ENCODE measurements around the gene CCDC171. TPM values are rescaled to one million over a fixed set of nuclear protein-coding genes. Genes with fewer than 3 reads are reported as not detected.

The CCDC171 gene
- total RNA-seq, 2 donors from 2014 or later, result 0.90 to 1.4 TPM

DNA sequence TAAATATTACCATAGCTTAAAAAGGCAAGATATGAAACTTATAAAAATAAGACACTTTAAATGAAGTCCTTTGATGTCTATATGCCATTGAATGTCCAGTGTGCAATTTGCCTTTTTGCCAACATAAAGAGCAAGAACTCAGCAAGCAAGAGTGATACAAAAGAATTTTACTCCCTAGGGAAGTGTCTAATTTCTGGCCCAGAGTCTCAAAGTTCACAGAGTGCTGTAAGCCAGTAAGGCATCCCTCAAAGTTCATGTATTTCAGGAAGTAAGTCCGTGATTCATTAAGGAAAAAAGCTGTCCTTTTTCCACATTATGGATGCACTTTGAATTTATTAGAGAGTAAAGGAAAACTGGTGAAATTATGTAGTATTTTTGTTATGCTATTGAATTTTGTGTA is 185.2 kb downstream of the CCDC171 start:
- no peaks in the 10 kb centered on the region for H3K27me3 ChIP-seq
- TF ChIP-seq, protein P1, sequence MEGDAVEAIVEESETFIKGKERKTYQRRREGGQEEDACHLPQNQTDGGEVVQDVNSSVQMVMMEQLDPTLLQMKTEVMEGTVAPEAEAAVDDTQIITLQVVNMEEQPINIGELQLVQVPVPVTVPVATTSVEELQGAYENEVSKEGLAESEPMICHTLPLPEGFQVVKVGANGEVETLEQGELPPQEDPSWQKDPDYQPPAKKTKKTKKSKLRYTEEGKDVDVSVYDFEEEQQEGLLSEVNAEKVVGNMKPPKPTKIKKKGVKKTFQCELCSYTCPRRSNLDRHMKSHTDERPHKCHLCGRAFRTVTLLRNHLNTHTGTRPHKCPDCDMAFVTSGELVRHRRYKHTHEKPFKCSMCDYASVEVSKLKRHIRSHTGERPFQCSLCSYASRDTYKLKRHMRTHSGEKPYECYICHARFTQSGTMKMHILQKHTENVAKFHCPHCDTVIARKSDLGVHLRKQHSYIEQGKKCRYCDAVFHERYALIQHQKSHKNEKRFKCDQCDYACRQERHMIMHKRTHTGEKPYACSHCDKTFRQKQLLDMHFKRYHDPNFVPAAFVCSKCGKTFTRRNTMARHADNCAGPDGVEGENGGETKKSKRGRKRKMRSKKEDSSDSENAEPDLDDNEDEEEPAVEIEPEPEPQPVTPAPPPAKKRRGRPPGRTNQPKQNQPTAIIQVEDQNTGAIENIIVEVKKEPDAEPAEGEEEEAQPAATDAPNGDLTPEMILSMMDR (IDR thresholded peaks at IDR 0.05), result no peak
- no peak overlapping the region for H3K27ac ChIP-seq
- H3K4me3 ChIP-seq, result no peak overlapping the region
- no peaks in the 10 kb centered on the region for H3K9me3 ChIP-seq
- no peaks in the 10 kb centered on the region for H3K4me1 ChIP-seq
- H3K36me3 ChIP-seq, result no peaks in the 10 kb centered on the region
- DNase-seq (ENCODE audit: low spot score), result no peak

DNA sequence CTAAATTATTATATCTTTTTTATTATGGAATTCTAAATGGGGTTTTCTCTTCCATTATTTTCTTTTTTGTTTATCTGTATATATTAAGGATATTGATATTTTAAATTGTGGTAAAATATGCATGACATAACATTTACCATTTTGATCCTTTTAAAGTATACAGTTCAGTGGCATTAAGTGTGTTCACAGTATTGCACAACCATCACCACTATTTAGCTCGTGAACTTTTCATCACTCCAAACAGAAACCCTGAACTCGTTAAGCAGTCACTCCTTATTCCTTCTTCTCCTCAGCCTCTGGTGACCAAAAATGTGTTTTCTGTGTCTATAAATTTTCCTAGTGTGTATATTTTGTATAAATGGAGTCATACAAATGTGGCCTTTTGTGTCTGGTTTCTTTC is 188.2 kb downstream of the CCDC171 start:
- H3K9me3 ChIP-seq, result no peaks in the 10 kb centered on the region
- H3K36me3 ChIP-seq, result no peaks in the 10 kb centered on the region
- no peak for DNase-seq (ENCODE audit: low spot score)
- no peak overlapping the region for H3K4me3 ChIP-seq
- TF ChIP-seq, protein P1 (IDR thresholded peaks at IDR 0.05), result no peak
- no peak overlapping the region for H3K27ac ChIP-seq
- H3K27me3 ChIP-seq, result no peaks in the 10 kb centered on the region
- H3K4me1 ChIP-seq, result no peaks in the 10 kb centered on the region

DNA sequence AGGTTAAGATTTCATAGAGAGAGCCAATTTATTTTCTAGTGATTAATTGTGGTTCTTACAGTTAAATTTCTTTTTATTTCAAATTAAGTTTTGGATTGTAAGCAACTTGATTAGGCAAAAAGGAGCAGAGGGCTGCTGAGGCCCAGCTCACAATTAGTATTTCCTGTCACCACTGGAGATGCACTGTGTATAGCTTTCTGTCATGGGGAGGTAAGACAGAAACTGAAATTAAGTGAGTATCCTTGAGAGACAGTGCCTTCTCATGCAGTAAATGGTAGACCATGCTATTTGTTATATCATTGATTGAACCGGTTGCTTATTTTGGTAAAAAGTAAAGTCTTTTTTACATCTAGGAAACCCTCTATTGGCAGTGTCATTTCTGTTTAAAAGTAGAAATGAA is 190.7 kb downstream of the CCDC171 start:
- H3K9me3 ChIP-seq, result no peaks in the 10 kb centered on the region
- TF ChIP-seq, protein P1 (IDR thresholded peaks at IDR 0.05), result no peak
- H3K27me3 ChIP-seq, result no peaks in the 10 kb centered on the region
- H3K27ac ChIP-seq, result no peak overlapping the region
- DNase-seq (ENCODE audit: low spot score), result no peak
- no peak overlapping the region for H3K4me3 ChIP-seq
- no peaks in the 10 kb centered on the region for H3K4me1 ChIP-seq
- H3K36me3 ChIP-seq, result no peaks in the 10 kb centered on the region

DNA sequence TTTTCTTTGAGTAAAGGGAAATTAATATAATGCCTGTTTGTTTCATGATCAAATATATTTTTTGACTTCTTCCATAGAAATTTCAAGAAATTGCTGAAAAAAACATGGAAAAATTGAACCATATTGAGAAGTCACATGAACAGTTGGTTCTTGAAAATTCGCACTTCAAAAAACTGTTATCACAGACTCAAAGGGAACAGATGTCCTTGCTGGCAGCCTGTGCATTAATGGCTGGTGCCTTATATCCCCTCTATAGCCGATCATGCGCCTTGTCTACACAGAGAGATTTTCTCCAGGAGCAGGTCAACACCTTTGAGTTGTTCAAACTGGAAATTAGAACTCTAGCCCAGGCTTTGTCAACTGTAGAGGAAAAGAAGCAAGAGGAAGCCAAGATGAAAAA is 191.4 kb downstream of the CCDC171 start:
- no peak for DNase-seq (ENCODE audit: low spot score)
- H3K36me3 ChIP-seq, result no peaks in the 10 kb centered on the region
- no peak overlapping the region for H3K27ac ChIP-seq
- TF ChIP-seq, protein P1 (IDR thresholded peaks at IDR 0.05), result no peak
- no peaks in the 10 kb centered on the region for H3K9me3 ChIP-seq
- H3K4me1 ChIP-seq, result no peaks in the 10 kb centered on the region
- H3K4me3 ChIP-seq, result no peak overlapping the region
- no peaks in the 10 kb centered on the region for H3K27me3 ChIP-seq

DNA sequence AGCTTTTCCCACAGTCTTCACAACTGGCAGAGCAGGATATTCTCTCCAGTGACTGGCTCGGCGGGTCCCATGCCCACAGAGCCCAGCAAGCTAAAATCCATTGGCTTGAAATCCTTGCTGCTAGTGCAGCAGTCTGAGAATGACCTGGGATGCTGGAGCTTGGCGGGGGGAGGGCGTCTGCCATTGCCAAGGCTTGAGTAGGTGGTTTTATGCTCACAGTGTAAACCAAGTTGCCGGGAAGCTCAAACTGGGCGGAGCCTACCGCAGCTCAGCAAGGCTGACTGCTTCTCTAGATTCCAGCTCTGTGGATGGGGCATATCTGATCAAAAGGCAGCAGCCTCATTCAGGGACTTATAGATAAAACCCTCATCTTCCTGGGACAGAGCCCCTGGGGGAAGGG is 194.1 kb downstream of the CCDC171 start:
- no peaks in the 10 kb centered on the region for H3K9me3 ChIP-seq
- no peak for DNase-seq (ENCODE audit: low spot score)
- H3K4me3 ChIP-seq, result no peak overlapping the region
- no peaks in the 10 kb centered on the region for H3K4me1 ChIP-seq
- no peak overlapping the region for H3K27ac ChIP-seq
- TF ChIP-seq, protein P1 (IDR thresholded peaks at IDR 0.05), result no peak
- no peaks in the 10 kb centered on the region for H3K36me3 ChIP-seq
- no peaks in the 10 kb centered on the region for H3K27me3 ChIP-seq

DNA sequence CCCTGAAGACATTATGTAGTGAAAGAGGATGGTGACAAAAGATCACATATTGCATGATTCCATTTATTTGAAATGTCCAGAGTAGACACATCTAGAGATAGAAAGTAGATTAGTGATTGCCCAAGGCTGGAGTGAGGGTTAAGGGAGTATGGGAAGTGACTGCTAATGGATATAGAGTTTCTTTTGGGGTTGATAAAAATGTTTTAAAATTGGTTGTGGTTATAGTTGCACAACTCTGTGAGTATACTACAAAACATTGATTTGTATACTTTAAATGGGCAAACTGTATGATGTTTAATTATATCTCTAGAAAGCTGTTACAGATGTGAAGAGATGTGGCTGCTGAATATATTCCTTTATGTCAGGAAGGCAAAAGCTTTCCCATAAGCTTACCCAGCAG is 202.8 kb downstream of the CCDC171 start:
- Histone ChIP-seq H3K9me3 (no peaks in the 10 kb centered on the region), H3K27ac (no peak overlapping the region), H3K4me3 (no peak overlapping the region), H3K27me3 (no peaks in the 10 kb centered on the region), H3K4me1 (no peaks in the 10 kb centered on the region), H3K36me3 (no peaks in the 10 kb centered on the region)
- no peak for DNase-seq (ENCODE audit: low spot score)
- TF ChIP-seq, protein P1 (IDR thresholded peaks at IDR 0.05), result no peak

All from right atrium auricular region (tissue), 2 donors.